A204.1 (cell line): ENCODE measurements around the gene ECI1.

ENCODE experiments used
- FAIRE-seq: peaks from 2 replicates; lab custom pipeline; 2012; peaks lifted over from hg19 to GRCh38; lab: Jason Lieb, UNC

Gene ECI1

DNA sequence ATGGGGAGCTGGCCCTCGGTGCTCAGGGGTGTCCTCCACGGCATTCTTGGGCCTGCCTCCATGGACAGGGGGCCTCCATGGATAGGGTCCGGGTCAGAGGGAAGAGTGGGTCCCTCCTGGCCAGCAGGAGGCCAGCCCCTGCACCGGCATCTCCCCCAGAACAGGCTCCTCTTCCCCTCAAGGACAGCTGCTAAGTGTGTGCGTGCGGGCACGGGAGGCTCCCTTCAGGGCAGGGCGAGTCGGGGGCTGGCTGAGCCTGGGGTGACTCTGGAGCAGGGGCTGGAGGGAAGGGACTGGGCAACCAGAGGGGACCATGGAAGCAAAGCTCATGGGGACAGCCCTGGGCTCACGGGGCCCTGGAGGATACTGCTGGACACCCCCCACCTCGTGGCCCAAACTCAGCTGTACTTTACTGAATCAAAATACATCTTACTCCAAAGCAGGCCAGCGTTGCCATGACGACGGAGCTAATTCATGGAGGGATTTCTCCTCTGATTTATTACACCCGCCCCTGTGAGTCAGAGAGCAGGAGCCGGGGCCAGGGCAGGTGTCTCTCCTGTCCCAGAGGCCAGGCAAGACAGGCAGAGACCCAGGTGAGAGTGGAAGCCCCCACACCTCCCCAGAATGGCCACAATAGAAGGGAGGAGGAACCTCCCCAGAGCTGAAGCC is 57.1 kb downstream of the ECI1 start:
- FAIRE-seq = no peak

DNA sequence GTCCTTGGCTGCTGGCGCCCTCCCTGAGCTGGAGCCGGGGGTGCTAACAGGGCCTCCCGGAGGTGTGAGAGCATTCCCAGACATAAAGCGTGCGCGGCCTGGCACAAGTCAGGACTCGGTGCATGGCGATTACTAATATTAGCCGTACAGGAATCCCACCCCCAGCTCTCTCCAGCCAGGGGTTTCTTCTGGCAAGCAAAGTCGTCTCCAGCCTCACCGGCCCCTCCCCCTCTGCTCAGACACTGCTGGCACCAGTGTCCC is 60.0 kb downstream of the ECI1 start:
- FAIRE-seq = no peak

DNA sequence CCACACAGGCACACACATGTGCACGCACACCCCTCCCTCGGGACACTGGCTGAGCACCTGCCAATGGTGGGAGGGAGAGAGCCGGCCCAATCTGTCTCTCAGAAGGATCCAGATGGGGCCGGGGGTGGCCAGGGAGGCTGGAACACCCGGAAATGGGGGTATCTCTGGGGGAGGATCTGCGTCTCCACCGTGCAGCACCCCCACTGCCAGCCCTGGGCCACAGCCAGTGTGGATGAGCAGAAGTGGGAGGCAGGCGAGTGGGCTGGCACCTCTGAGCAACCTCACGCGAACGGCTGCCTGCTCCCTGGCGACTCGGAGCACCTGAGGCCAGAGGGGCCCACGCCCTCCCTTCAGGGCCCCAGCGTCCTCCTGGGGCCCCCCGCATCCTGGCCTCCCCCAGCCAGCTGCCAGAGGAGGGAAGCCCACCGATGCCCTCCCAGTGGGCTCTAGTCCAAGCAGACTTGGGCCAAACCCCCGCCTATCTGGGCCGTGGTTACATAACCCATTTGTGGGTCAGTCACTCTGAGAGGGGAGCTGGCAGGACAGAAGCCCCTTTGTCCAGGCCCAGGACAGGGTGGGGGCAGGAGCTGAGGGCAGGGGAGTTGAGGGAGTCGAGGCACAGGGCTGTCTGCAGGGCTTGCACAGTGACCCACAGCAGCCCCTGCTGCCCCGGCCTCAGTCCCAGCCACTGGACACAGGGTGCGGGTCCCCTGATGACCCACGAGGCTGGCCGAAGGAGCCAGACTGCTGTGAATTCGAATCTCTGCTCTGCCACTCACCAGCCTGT is 60.5 kb downstream of the ECI1 start:
- no peak for FAIRE-seq

DNA sequence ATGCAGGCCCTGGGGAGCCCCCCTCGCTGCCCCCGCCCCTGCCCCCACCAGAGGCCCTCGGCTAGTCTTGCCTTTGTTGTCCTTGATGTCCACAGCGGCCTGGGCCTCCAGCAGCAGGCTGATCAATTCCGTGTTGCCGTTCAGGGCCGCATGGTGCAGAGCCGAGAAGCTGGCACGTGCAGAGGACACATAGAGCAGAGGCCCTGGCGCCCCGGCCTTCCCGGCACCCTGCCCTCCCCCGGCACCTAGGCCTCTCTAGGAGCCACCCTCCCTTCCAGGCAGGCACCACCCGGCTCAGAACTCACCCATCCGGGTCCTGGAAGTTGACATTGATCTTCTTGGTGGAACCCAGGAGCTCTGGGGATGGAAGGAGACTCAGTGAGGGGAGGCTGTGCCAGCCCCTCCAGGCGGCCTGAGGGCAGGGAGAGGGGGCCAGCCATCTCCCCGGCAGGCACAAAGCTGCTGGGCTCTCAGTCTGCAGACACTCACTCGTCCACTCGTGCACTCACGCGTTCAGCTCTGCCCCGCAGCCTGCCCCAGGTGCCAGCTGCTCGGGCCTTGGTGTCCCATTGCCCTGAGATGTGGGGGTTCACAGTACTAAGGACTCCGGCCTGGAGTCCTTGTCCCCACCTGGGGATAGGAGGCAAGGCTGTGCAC is 61.3 kb downstream of the ECI1 start:
- FAIRE-seq = no peak
